ENCODE results near the gene OCSTAMP. TPM values are rescaled to one million over a fixed set of nuclear protein-coding genes. Genes with fewer than 3 reads are reported as not detected.

OCSTAMP gene
- total and polyA plus RNA-seq, 2 donors from 2014 or later, result not detected

GRCh38 chr20:46539113-46539512 is 11.3 kb downstream of the OCSTAMP start:
- Histone ChIP-seq H3K36me3 (ENCODE audit: control insufficient read depth in 2 of 3, insufficient read depth in 3 of 3, low read length in 3 of 3) (no peaks in the 10 kb centered on the region), H3K9me3 (ENCODE audit: control insufficient read depth in 2 of 3, insufficient read depth in 1 of 3, low read length in 3 of 3) (no peaks in the 10 kb centered on the region), H3K27me3 (ENCODE audit: control insufficient read depth, insufficient read depth, low read length) (peaks cover 3% of the 10 kb centered on the region), H3K27ac (ENCODE audit: low read depth in 2 of 2, low read length in 2 of 2) (no peak overlapping the region), H3K4me1 (ENCODE audit: control insufficient read depth in 2 of 3, insufficient read depth in 2 of 3, low read depth in 1 of 3, low read length in 3 of 3) (no peaks in the 10 kb centered on the region), H3K9ac (ENCODE audit: low read length in 3 of 3) (no peak overlapping the region), H3K4me3 (ENCODE audit: low read length in 3 of 3) (no peak overlapping the region)
- TF ChIP-seq, protein P1, sequence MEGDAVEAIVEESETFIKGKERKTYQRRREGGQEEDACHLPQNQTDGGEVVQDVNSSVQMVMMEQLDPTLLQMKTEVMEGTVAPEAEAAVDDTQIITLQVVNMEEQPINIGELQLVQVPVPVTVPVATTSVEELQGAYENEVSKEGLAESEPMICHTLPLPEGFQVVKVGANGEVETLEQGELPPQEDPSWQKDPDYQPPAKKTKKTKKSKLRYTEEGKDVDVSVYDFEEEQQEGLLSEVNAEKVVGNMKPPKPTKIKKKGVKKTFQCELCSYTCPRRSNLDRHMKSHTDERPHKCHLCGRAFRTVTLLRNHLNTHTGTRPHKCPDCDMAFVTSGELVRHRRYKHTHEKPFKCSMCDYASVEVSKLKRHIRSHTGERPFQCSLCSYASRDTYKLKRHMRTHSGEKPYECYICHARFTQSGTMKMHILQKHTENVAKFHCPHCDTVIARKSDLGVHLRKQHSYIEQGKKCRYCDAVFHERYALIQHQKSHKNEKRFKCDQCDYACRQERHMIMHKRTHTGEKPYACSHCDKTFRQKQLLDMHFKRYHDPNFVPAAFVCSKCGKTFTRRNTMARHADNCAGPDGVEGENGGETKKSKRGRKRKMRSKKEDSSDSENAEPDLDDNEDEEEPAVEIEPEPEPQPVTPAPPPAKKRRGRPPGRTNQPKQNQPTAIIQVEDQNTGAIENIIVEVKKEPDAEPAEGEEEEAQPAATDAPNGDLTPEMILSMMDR (IDR thresholded peaks at IDR 0.05; ENCODE audit: borderline replicate concordance, extremely low read depth, insufficient read depth), result no peak
- DNase-seq (no peak), FAIRE-seq (no peak)
- intact Hi-C loops (cut with DNase I), result no loop called here

- Histone ChIP-seq H3K4me3 (ENCODE audit: low read length in 3 of 3) (no peak overlapping the region), H3K36me3 (ENCODE audit: control insufficient read depth in 2 of 3, insufficient read depth in 3 of 3, low read length in 3 of 3) (no peaks in the 10 kb centered on the region), H3K27me3 (ENCODE audit: control insufficient read depth, insufficient read depth, low read length) (no peaks in the 10 kb centered on the region), H3K27ac (ENCODE audit: low read depth in 2 of 2, low read length in 2 of 2) (no peak overlapping the region), H3K9me3 (ENCODE audit: control insufficient read depth in 2 of 3, insufficient read depth in 1 of 3, low read length in 3 of 3) (no peaks in the 10 kb centered on the region), H3K4me1 (ENCODE audit: control insufficient read depth in 2 of 3, insufficient read depth in 2 of 3, low read depth in 1 of 3, low read length in 3 of 3) (no peaks in the 10 kb centered on the region), H3K9ac (ENCODE audit: low read length in 3 of 3) (no peak overlapping the region)
- FAIRE-seq (no peak), DNase-seq (no peak)
- TF ChIP-seq, protein P1 (IDR thresholded peaks at IDR 0.05; ENCODE audit: borderline replicate concordance, extremely low read depth, insufficient read depth), result no peak
- intact Hi-C loops (cut with DNase I), result no loop called here
These were observed 19.8 kb downstream of the OCSTAMP start for GRCh38 chr20:46530640-46531039.

GRCh38 chr20:46523696-46524328 is 26.6 kb downstream of the OCSTAMP start:
- TF ChIP-seq, protein P1 (IDR thresholded peaks at IDR 0.05; ENCODE audit: borderline replicate concordance, extremely low read depth, insufficient read depth), result no peak
- no peaks in the 10 kb centered on the region for H3K36me3 ChIP-seq (ENCODE audit: control insufficient read depth in 2 of 3, insufficient read depth in 3 of 3, low read length in 3 of 3)
- intact Hi-C loops (cut with DNase I), result loop anchor here (5.0 kb wide), 1 partner anchor 153 kb away; no protein-coding TSS in a partner anchor
- peaks cover 0 to 3% (median 0%) of the 10 kb centered on the region in 3 donors for H3K4me1 ChIP-seq (ENCODE audit: control insufficient read depth in 2 of 3, insufficient read depth in 2 of 3, low read depth in 1 of 3, low read length in 3 of 3)
- peak in 3 of 5 donors; percentile 19 to 48 (median 45) for DNase-seq
- no peaks in the 10 kb centered on the region for H3K9me3 ChIP-seq (ENCODE audit: control insufficient read depth in 2 of 3, insufficient read depth in 1 of 3, low read length in 3 of 3)
- H3K27ac ChIP-seq (ENCODE audit: low read depth in 2 of 2, low read length in 2 of 2), result no peak overlapping the region
- FAIRE-seq, result no peak
- H3K9ac ChIP-seq (ENCODE audit: low read length in 3 of 3), result no peak overlapping the region
- no peak overlapping the region for H3K4me3 ChIP-seq (ENCODE audit: low read length in 3 of 3)
- H3K27me3 ChIP-seq (ENCODE audit: control insufficient read depth, insufficient read depth, low read length), result no peaks in the 10 kb centered on the region

Data from kidney (tissue), 14 donors.